MM.1S (cell line): Measurements from ENCODE around the gene SBF1.

Experiments
- DNase-seq: peaks from one replicate; pipeline ENCODE4 v3.0.0-alpha.2; 2015
- H2AFZ ChIP-seq: fragments of 300-600 bp; sonication (generic); 2 replicates; pipeline ENCODE4 v1.6.0; 2016; ENCODE audit warnings: antibody characterized with exemption, low read length
- H3F3A ChIP-seq: fragments of 300-600 bp; sonication (generic); 2 replicates; pipeline ENCODE4 v1.6.1; 2016; ENCODE audit warnings: mild to moderate bottlenecking, antibody characterized with exemption, low read length, moderate library complexity, mixed read lengths; ENCODE audit not compliant: insufficient read depth
- H3K27ac ChIP-seq: fragments of 300-600 bp; sonication (generic); 2 replicates; pipeline ENCODE4 v1.5.1; 2016; ENCODE audit warnings: mild to moderate bottlenecking, low read length
- H3K27me3 ChIP-seq: fragments of 300-600 bp; sonication (generic); replicated peaks from 2 replicates; pipeline ENCODE4 v1.6.0; 2016; ENCODE audit warnings: low read length; ENCODE audit not compliant: insufficient read depth
- H3K36me3 ChIP-seq: fragments of 300-600 bp; sonication (generic); replicated peaks from 2 replicates; pipeline ENCODE4 v1.6.1; 2016; ENCODE audit warnings: mild to moderate bottlenecking, low read length, mixed read lengths; ENCODE audit not compliant: insufficient read depth
- H3K4me1 ChIP-seq: fragments of 300-600 bp; sonication (generic); 2 replicates; pipeline ENCODE4 v1.6.1; 2016; ENCODE audit warnings: low read length, mixed read lengths
- H3K4me2 ChIP-seq: fragments of 300-600 bp; sonication (generic); 2 replicates; pipeline ENCODE4 v1.6.0; 2016; ENCODE audit warnings: low read depth, low read length
- H3K4me3 ChIP-seq: fragments of 300-600 bp; sonication (generic); 2 replicates; pipeline ENCODE4 v1.5.1; 2016; ENCODE audit warnings: low read length, mixed read lengths
- H3K79me2 ChIP-seq: fragments of 300-600 bp; sonication (generic); 2 replicates; pipeline ENCODE4 v1.6.1; 2016; ENCODE audit warnings: mixed run types, low read length, mixed read lengths
- H3K9ac ChIP-seq: fragments of 300-600 bp; sonication (generic); 2 replicates; pipeline ENCODE4 v1.6.1; 2016; ENCODE audit warnings: low read length, mixed read lengths
- H3K9me2 ChIP-seq: fragments of 300-600 bp; sonication (generic); replicated peaks from 2 replicates; pipeline ENCODE4 v1.6.1; 2016; ENCODE audit warnings: mild to moderate bottlenecking, low read length, mixed read lengths; ENCODE audit not compliant: insufficient read depth
- H3K9me3 ChIP-seq: fragments of 300-600 bp; sonication (generic); replicated peaks from 2 replicates; pipeline ENCODE4 v1.6.1; 2016; ENCODE audit warnings: mild to moderate bottlenecking, low read length, mixed read lengths; ENCODE audit not compliant: insufficient read depth
- H4K20me1 ChIP-seq: fragments of 300-600 bp; sonication (generic); 2 replicates; pipeline ENCODE4 v1.6.1; 2016; ENCODE audit warnings: mild to moderate bottlenecking, low read length, moderate library complexity, mixed read lengths; ENCODE audit not compliant: insufficient read depth
- EZH2 ChIP-seq: fragments of 300-600 bp; sonication (generic); optimal IDR thresholded peaks from 2 replicates; pipeline ENCODE3; 2017; ENCODE audit warnings: low read depth, mild to moderate bottlenecking, antibody characterized with exemption, low read length, mixed read lengths
- EZH2phosphoT487 ChIP-seq: fragments of 300-600 bp; sonication (generic); IDR thresholded peaks from 2 replicates; pipeline ENCODE4 v1.6.1; 2018; ENCODE audit warnings: antibody characterized with exemption, low read length
- TF ChIP-seq, protein P1 (sequence below): fragments of 300-600 bp; sonication (generic); IDR thresholded peaks from 2 replicates; pipeline ENCODE4 v1.5.1; 2016; ENCODE audit warnings: antibody characterized with exemption, low read length, mixed read lengths

Gene SBF1

DNA sequence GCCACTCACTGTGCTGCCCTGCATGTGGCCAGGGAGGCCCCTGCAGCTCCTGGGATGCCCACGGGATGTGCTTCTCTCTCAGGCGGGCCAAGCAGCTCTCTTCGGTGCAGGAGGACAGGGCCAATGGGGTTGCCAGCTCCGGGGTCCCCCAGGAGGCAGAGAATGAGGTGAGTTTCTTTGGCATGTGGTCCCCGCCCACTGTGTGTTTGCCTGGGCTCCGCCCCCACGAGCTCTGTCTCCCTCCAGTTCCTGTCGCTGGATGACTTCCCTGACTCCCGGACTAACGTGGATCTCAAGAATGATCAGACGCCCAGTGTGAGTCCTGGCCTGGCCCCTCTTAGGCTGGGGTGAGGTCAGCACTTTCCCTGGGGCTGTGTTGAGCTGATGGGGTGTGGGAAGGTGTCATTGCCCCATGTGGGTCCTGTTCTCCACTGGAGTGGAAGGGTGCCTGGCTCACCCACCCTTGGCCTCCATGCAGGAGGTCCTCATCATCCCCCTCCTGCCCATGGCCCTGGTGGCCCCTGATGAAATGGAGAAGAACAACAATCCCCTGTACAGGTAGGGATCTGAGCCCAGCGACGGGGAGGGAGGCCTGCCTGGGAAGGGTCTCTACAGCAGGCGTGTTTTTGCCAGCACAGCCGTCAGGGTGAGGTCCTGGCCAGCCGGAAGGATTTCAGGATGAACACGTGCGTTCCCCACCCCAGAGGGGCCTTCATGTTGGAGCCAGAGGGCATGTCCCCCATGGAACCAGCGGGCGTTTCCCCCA, 42.8 kb upstream of the SBF1 start:
- H3K27me3 ChIP-seq = no peaks in the 10 kb centered on the region
- no peak overlapping the region for H3K4me2 ChIP-seq
- peaks cover 63% of the 10 kb centered on the region for H3K79me2 ChIP-seq
- no peak overlapping the region for H3K27ac ChIP-seq
- H4K20me1 ChIP-seq = peaks cover 7% of the 10 kb centered on the region; the same call in 1 of the 2 replicates
- no peaks in the 10 kb centered on the region for H3F3A ChIP-seq
- H3K9me2 ChIP-seq = no peaks in the 10 kb centered on the region
- H3K4me3 ChIP-seq = no peak overlapping the region
- no peak for DNase-seq
- H3K36me3 ChIP-seq = 0 out of 2 replicates have a peak, but pooled peaks cover 3% of the 10 kb centered on the region
- H3K4me1 ChIP-seq = no peaks in the 10 kb centered on the region
- TF ChIP-seq EZH2 = no peak
- no peak for TF ChIP-seq EZH2phosphoT487
- TF ChIP-seq, protein P1, sequence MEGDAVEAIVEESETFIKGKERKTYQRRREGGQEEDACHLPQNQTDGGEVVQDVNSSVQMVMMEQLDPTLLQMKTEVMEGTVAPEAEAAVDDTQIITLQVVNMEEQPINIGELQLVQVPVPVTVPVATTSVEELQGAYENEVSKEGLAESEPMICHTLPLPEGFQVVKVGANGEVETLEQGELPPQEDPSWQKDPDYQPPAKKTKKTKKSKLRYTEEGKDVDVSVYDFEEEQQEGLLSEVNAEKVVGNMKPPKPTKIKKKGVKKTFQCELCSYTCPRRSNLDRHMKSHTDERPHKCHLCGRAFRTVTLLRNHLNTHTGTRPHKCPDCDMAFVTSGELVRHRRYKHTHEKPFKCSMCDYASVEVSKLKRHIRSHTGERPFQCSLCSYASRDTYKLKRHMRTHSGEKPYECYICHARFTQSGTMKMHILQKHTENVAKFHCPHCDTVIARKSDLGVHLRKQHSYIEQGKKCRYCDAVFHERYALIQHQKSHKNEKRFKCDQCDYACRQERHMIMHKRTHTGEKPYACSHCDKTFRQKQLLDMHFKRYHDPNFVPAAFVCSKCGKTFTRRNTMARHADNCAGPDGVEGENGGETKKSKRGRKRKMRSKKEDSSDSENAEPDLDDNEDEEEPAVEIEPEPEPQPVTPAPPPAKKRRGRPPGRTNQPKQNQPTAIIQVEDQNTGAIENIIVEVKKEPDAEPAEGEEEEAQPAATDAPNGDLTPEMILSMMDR = no peak
- no peak overlapping the region for H2AFZ ChIP-seq
- H3K9ac ChIP-seq = no peak overlapping the region
- no peaks in the 10 kb centered on the region for H3K9me3 ChIP-seq

DNA sequence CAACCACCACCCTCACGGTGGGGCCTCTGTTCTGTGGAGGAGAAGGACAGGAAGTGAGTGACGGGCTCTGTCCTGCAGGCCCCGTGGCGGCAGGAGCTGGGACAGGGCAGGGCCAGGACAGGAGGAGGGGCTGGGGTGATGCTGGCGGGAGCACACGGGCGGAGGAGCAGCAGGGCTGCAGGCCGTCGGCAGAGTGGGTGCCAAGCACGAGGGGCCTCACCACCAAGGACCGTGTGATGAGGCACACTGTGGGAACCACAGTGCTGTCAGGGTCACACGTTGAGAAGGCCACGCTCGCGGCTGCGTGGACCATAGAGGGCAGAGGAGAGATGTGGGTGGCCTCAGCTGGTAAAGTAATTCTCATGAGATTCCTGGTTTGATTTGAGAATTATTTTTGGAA, 42.1 kb upstream of the SBF1 start:
- no peaks in the 10 kb centered on the region for H3K27me3 ChIP-seq

DNA sequence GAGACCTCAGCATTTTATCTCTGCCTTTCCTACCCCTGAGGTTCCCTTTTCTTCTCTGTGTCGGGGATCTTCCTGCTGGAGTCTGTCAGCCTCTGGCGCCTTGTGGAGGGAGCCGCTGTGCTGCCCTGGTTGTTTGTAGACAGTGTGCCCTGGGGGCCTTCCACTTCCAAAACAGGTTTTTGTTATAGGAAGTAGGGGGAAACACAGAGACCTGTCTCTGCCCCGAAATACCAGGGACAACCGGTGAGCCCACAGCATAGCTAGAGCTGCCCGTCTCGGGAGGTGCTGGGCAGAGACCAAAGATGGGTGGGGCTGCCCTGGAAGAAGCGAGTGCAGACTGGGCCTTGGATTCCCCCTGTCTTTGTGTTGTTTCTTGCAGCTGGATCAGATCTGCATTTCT, 41.2 kb upstream of the SBF1 start:
- no peak for DNase-seq
- Histone ChIP-seq H3K27ac (no peak overlapping the region), H3K36me3 (0 out of 2 replicates have a peak, but pooled peaks cover 3% of the 10 kb centered on the region), H3K4me3 (no peak overlapping the region), H3K4me1 (no peaks in the 10 kb centered on the region), H3K27me3 (no peaks in the 10 kb centered on the region), H3K4me2 (no peak overlapping the region), H4K20me1 (peaks cover 7% of the 10 kb centered on the region; the same call in 1 of the 2 replicates), H3F3A (no peaks in the 10 kb centered on the region), H3K79me2 (peaks cover 68% of the 10 kb centered on the region), H3K9me2 (no peaks in the 10 kb centered on the region), H3K9ac (no peak overlapping the region), H2AFZ (no peak overlapping the region), H3K9me3 (no peaks in the 10 kb centered on the region)
- no peak for TF ChIP-seq EZH2

More for the DNA sequence above, 42.1 kb upstream of the SBF1 start:
- Histone ChIP-seq H3K4me3 (no peak overlapping the region), H3K79me2 (peaks cover 66% of the 10 kb centered on the region), H3K36me3 (0 out of 2 replicates have a peak, but pooled peaks cover 3% of the 10 kb centered on the region), H3K4me2 (no peak overlapping the region), H3K9ac (no peak overlapping the region), H4K20me1 (peaks cover 7% of the 10 kb centered on the region; the same call in 1 of the 2 replicates), H3K4me1 (no peaks in the 10 kb centered on the region), H3F3A (no peaks in the 10 kb centered on the region), H3K27ac (no peak overlapping the region), H2AFZ (no peak overlapping the region), H3K9me3 (no peaks in the 10 kb centered on the region), H3K9me2 (no peaks in the 10 kb centered on the region)
- no peak for DNase-seq
- no peak for TF ChIP-seq EZH2phosphoT487
- TF ChIP-seq, protein P1 = no peak
- no peak for TF ChIP-seq EZH2

DNA sequence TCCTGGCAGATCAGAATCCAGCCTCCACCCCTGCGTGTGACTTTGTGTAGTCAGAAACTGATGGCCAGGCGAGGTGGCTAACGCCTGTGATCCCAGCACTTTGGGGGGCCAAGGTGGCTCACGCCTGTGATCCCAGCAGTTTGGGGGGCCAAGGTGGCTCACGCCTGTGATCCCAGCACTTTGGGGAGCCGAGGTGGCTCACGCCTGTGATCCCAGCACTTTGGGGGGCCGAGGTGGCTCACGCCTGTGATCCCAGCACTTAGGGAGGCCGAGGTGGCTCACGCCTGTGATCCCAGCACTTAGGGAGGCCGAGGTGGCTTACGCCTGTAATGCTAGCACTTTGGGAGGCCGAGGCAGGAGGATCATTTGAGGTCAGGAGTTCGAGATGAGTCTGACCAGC, 38.3 kb upstream of the SBF1 start:
- Histone ChIP-seq H3K27ac (no peak overlapping the region), H3F3A (no peaks in the 10 kb centered on the region), H3K9me3 (no peaks in the 10 kb centered on the region), H3K4me2 (no peak overlapping the region), H3K4me3 (no peak overlapping the region), H3K36me3 (0 out of 2 replicates have a peak, but pooled peaks cover 3% of the 10 kb centered on the region), H4K20me1 (peaks cover 7% of the 10 kb centered on the region; the same call in 1 of the 2 replicates), H2AFZ (no peak overlapping the region), H3K27me3 (no peaks in the 10 kb centered on the region), H3K9ac (no peak overlapping the region), H3K9me2 (no peaks in the 10 kb centered on the region), H3K79me2 (peaks cover 91% of the 10 kb centered on the region), H3K4me1 (peaks cover 6% of the 10 kb centered on the region)
- DNase-seq = no peak
- TF ChIP-seq EZH2phosphoT487 = no peak
- no peak for TF ChIP-seq EZH2
- TF ChIP-seq, protein P1 = no peak
